ENCODE measurements around the gene FAM98A.

- TF ChIP-seq, protein P1, sequence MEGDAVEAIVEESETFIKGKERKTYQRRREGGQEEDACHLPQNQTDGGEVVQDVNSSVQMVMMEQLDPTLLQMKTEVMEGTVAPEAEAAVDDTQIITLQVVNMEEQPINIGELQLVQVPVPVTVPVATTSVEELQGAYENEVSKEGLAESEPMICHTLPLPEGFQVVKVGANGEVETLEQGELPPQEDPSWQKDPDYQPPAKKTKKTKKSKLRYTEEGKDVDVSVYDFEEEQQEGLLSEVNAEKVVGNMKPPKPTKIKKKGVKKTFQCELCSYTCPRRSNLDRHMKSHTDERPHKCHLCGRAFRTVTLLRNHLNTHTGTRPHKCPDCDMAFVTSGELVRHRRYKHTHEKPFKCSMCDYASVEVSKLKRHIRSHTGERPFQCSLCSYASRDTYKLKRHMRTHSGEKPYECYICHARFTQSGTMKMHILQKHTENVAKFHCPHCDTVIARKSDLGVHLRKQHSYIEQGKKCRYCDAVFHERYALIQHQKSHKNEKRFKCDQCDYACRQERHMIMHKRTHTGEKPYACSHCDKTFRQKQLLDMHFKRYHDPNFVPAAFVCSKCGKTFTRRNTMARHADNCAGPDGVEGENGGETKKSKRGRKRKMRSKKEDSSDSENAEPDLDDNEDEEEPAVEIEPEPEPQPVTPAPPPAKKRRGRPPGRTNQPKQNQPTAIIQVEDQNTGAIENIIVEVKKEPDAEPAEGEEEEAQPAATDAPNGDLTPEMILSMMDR (conservative IDR thresholded peaks at IDR 0.05; ENCODE audit: low read depth, low read length), result no peak
- TF ChIP-seq EZH2phosphoT487 (IDR thresholded peaks at IDR 0.05; ENCODE audit: borderline replicate concordance, low read length), result no peak
These were observed 9.7 kb downstream of the FAM98A start for GRCh38 chr2:33589444-33589843.
